ENCODE measurements around the gene LGALS7. TPM values are rescaled to one million over a fixed set of nuclear protein-coding genes. Genes with fewer than 3 reads are reported as not detected.
A peak's percentile ranks its signal among the peaks of the same experiment; 100 is the strongest.
"Not testable (repeated sequence)": the region's sequence is repeated elsewhere in the genome, so short reads cannot be mapped to it uniquely, and the experiment has no call there.

Gene LGALS7
- total RNA-seq, 1 donor from 2014 or later, result not detected

DNA sequence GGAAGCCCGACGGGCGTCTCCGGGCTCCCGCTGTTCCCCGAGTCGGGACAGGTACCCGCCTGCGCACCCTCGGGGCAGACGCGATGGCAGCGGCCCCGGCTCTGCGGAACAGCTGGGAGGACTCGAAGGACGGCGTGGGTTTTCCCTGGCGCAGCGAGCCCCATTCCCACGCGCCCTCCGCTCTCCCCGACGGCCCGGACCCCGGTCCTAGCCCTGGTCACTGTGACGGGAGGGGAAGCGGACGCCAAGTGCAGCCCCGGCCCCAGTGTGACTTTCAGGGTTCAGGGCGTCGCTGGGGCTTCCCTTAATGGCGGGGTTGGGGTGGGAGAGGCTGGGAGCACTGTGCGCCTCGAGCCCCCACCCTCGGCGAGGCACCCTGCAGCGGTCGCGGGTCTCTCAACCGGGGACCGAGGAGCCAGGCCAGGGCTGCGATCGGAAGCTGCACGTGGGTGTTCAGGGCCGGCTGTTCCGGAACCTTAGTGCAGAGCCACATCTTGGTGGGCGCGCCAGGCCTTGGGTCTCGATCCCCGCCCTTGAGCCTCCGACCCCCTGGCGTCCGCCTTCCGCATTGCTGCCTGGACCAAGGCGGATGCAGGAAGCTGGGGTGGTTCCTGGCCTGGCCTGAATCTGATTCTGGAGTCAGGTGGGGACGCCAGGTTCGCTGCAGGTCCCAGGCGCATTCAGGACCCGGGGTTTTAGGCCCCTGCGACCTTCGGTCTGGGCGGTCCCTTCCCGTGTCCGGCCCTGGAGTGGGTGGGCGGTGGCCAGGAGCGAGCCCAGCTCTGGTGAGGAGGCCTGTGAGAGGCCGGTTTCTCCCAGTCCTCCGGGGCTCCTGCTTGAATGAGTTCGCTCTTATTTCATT lies 19.2 kb upstream of the LGALS7 start:
- Histone ChIP-seq H2AFZ (ENCODE audit: low read depth, low read length) (peak overlapping the region; percentile 56), H3K27me3 (ENCODE audit: insufficient read depth, low read length) (no peaks in the 10 kb centered on the region), H3K4me2 (ENCODE audit: low read length) (peak overlapping the region; percentile 33), H3K4me1 (ENCODE audit: insufficient read depth, low read length) (peaks cover 5% of the 10 kb centered on the region), H3K4me3 (ENCODE audit: insufficient read depth, low read depth, low read length) (no peak overlapping the region), H3K9me3 (ENCODE audit: insufficient read depth, low read depth, low read length) (no peaks in the 10 kb centered on the region), H3K27ac (ENCODE audit: low read depth, low read length) (no peak overlapping the region), H3K9ac (ENCODE audit: low read length) (no peak overlapping the region), H3K79me2 (ENCODE audit: insufficient read depth, low read length) (no peaks in the 10 kb centered on the region), H3K36me3 (ENCODE audit: insufficient read depth, low read length) (no peaks in the 10 kb centered on the region), H4K20me1 (ENCODE audit: insufficient read depth, low read length) (no peaks in the 10 kb centered on the region)
- H3K27me3 Mint-ChIP-seq (ENCODE audit: low read depth, unreplicated experiment), result peaks cover 4% of the 10 kb centered on the region
- no peaks in the 10 kb centered on the region for H3K9me3 Mint-ChIP-seq (ENCODE audit: unreplicated experiment)
- peaks cover 5% of the 10 kb centered on the region for H3K4me1 Mint-ChIP-seq (ENCODE audit: low read depth, unreplicated experiment)
- FAIRE-seq (no peak), DNase-seq (ENCODE audit: low read depth) (no peak)
- H3K27ac Mint-ChIP-seq (ENCODE audit: unreplicated experiment), result peak overlapping the region; percentile 79
- no peak overlapping the region for H3K4me3 Mint-ChIP-seq (ENCODE audit: unreplicated experiment)
- no peak for TF ChIP-seq CTCF (IDR thresholded peaks at IDR 0.05; ENCODE audit: insufficient read depth, low read depth, low read length)
- TF ChIP-seq EZH2 (IDR thresholded peaks at IDR 0.05; ENCODE audit: insufficient read depth, low read length), result no peak
- H3K36me3 Mint-ChIP-seq (ENCODE audit: low read depth, unreplicated experiment), result no peaks in the 10 kb centered on the region

- H3K4me1 Mint-ChIP-seq (ENCODE audit: low read depth, unreplicated experiment); H3K27me3 ChIP-seq (ENCODE audit: insufficient read depth, low read length); H3K27me3 Mint-ChIP-seq (ENCODE audit: low read depth, unreplicated experiment); H3K36me3 ChIP-seq (ENCODE audit: insufficient read depth, low read length); H3K4me3 ChIP-seq (ENCODE audit: insufficient read depth, low read depth, low read length); H3K79me2 ChIP-seq (ENCODE audit: insufficient read depth, low read length); H3K9ac ChIP-seq (ENCODE audit: low read length); H3K4me1 ChIP-seq (ENCODE audit: insufficient read depth, low read length); H4K20me1 ChIP-seq (ENCODE audit: insufficient read depth, low read length); H3K4me3 Mint-ChIP-seq (ENCODE audit: unreplicated experiment); H3K27ac Mint-ChIP-seq (ENCODE audit: unreplicated experiment); DNase-seq (ENCODE audit: low read depth); H3K36me3 Mint-ChIP-seq (ENCODE audit: low read depth, unreplicated experiment); H3K9me3 Mint-ChIP-seq (ENCODE audit: unreplicated experiment); H3K9me3 ChIP-seq (ENCODE audit: insufficient read depth, low read depth, low read length); H3K27ac ChIP-seq (ENCODE audit: low read depth, low read length): not testable (repeated sequence)
- peak overlapping the region; percentile 59 for H3K4me2 ChIP-seq (ENCODE audit: low read length)
- peak; percentile 73 for FAIRE-seq
- peak overlapping the region; percentile 50 for H2AFZ ChIP-seq (ENCODE audit: low read depth, low read length)
Measured at GRCh38 chr19:38791451-38792064, 18.2 kb upstream of the LGALS7 start.

GRCh38 chr19:38790507-38791403 lies 17.4 kb upstream of the LGALS7 start:
- not testable (repeated sequence) for H3K27ac Mint-ChIP-seq (ENCODE audit: unreplicated experiment); H3K9ac ChIP-seq (ENCODE audit: low read length); H3K4me3 ChIP-seq (ENCODE audit: insufficient read depth, low read depth, low read length); H3K4me1 Mint-ChIP-seq (ENCODE audit: low read depth, unreplicated experiment); H3K36me3 Mint-ChIP-seq (ENCODE audit: low read depth, unreplicated experiment); H3K79me2 ChIP-seq (ENCODE audit: insufficient read depth, low read length); H4K20me1 ChIP-seq (ENCODE audit: insufficient read depth, low read length); H3K4me3 Mint-ChIP-seq (ENCODE audit: unreplicated experiment); H3K9me3 ChIP-seq (ENCODE audit: insufficient read depth, low read depth, low read length); FAIRE-seq; DNase-seq (ENCODE audit: low read depth); H3K27ac ChIP-seq (ENCODE audit: low read depth, low read length); H3K27me3 ChIP-seq (ENCODE audit: insufficient read depth, low read length); H3K4me1 ChIP-seq (ENCODE audit: insufficient read depth, low read length); H3K27me3 Mint-ChIP-seq (ENCODE audit: low read depth, unreplicated experiment); H3K9me3 Mint-ChIP-seq (ENCODE audit: unreplicated experiment); H3K36me3 ChIP-seq (ENCODE audit: insufficient read depth, low read length)
- Histone ChIP-seq H3K4me2 (ENCODE audit: low read length) (peak overlapping the region; percentile 59), H2AFZ (ENCODE audit: low read depth, low read length) (peak overlapping the region; percentile 50)

Measured in astrocyte (in vitro differentiated cells and primary cell).